ENCODE results near the gene SELENBP1. TPM values are rescaled to one million over a fixed set of nuclear protein-coding genes. Genes with fewer than 3 reads are reported as not detected.

SELENBP1 gene
- total RNA-seq, 3 donors from 2014 or later, result 63.6 to 148 (median 123) TPM

GRCh38 chr1:151342021-151342420 is 30.5 kb downstream of the SELENBP1 start:
- Histone ChIP-seq H3K27me3 (no peaks in the 10 kb centered on the region), H3K4me3 (no peak overlapping the region), H3K9me3 (no peaks in the 10 kb centered on the region), H3K4me1 (no peaks in the 10 kb centered on the region), H3K36me3 (no peaks in the 10 kb centered on the region), H3K27ac (no peak overlapping the region)
- TF ChIP-seq POLR2A (IDR thresholded peaks at IDR 0.05) (no peak), CTCF (IDR thresholded peaks at IDR 0.05) (no peak), POLR2AphosphoS5 (IDR thresholded peaks at IDR 0.05) (no peak)
- intact Hi-C loops (cut with DNase I; ENCODE audit: low total_unique reads), result loop anchor here (5.0 kb wide), 1 partner anchor 45 kb away; no protein-coding TSS in a partner anchor
- no peak for DNase-seq (ENCODE audit: low spot score in 2 of 2)

GRCh38 chr1:151340870-151341754 is 31.4 kb downstream of the SELENBP1 start:
- H3K27me3 ChIP-seq, result no peaks in the 10 kb centered on the region

GRCh38 chr1:151336556-151336955 is 35.9 kb downstream of the SELENBP1 start:
- H3K27me3 ChIP-seq, result no peaks in the 10 kb centered on the region
- no peaks in the 10 kb centered on the region for H3K36me3 ChIP-seq
- DNase-seq (ENCODE audit: low spot score in 2 of 2), result no peak
- no peak overlapping the region for H3K27ac ChIP-seq
- TF ChIP-seq POLR2A (IDR thresholded peaks at IDR 0.05) (no peak), POLR2AphosphoS5 (IDR thresholded peaks at IDR 0.05) (no peak), CTCF (IDR thresholded peaks at IDR 0.05) (no peak)
- intact Hi-C loops (cut with DNase I; ENCODE audit: low total_unique reads), result no loop called here
- H3K4me3 ChIP-seq, result no peak overlapping the region
- no peaks in the 10 kb centered on the region for H3K4me1 ChIP-seq
- H3K9me3 ChIP-seq, result no peaks in the 10 kb centered on the region

More at GRCh38 chr1:151340870-151341754, 31.4 kb downstream of the SELENBP1 start:
- H3K4me3 ChIP-seq, result no peak overlapping the region
- no peak for DNase-seq (ENCODE audit: low spot score in 2 of 2)
- H3K27ac ChIP-seq, result peak overlapping the region; percentile 2 to 56
- no peaks in the 10 kb centered on the region for H3K36me3 ChIP-seq
- TF ChIP-seq CTCF (IDR thresholded peaks at IDR 0.05) (peak; percentile 78 to 83 (median 81)), POLR2A (IDR thresholded peaks at IDR 0.05) (no peak), POLR2AphosphoS5 (IDR thresholded peaks at IDR 0.05) (peak in 1 of 3 donors; percentile 14)
- intact Hi-C loops (cut with DNase I; ENCODE audit: low total_unique reads), result loop anchor here (5.0 kb wide), 1 partner anchor 44 kb away; no protein-coding TSS in a partner anchor
- H3K4me1 ChIP-seq, result no peaks in the 10 kb centered on the region
- no peaks in the 10 kb centered on the region for H3K9me3 ChIP-seq

DNA sequence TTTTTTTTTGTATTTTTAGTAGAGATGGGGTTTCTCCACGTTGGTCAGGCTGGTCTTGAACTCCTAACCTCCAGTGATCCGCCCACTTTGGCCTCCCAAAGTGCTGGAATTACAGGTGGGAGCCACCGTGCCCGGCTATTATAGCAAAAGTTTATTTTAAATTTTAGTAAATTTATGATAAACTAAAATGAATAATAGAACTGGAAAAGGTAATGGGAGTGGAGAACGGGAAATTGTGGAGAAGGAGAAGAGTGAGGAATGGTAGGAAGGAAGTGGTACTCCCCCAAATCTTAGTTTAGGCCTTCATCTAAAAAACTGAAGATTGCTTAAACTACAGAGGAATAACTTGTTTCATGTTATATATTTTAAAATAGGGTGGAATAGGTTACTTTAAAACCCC is 37.7 kb downstream of the SELENBP1 start:
- H3K4me1 ChIP-seq, result no peaks in the 10 kb centered on the region
- intact Hi-C loops (cut with DNase I; ENCODE audit: low total_unique reads), result no loop called here
- no peaks in the 10 kb centered on the region for H3K9me3 ChIP-seq
- DNase-seq (ENCODE audit: low spot score in 2 of 2), result no peak
- TF ChIP-seq CTCF (IDR thresholded peaks at IDR 0.05) (no peak), POLR2A (IDR thresholded peaks at IDR 0.05) (no peak), POLR2AphosphoS5 (IDR thresholded peaks at IDR 0.05) (no peak)
- no peaks in the 10 kb centered on the region for H3K27me3 ChIP-seq
- H3K27ac ChIP-seq, result no peak overlapping the region
- no peaks in the 10 kb centered on the region for H3K36me3 ChIP-seq
- no peak overlapping the region for H3K4me3 ChIP-seq
